Fibroblast of the aortic adventitia (primary cell): ENCODE data around the gene PPIE. TPM values are rescaled to one million over a fixed set of nuclear protein-coding genes. Genes with fewer than 3 reads are reported as not detected.

Experiments
- DNase-seq: peaks from one replicate; pipeline ENCODE4 v3.0.0-alpha.2; 2010; ENCODE audit warnings: low read depth
- H3K4me3 ChIP-seq: 2 replicates; pipeline ENCODE4 v1.5.1; 2011; ENCODE audit warnings: low read depth, mild to moderate bottlenecking, control low read depth, low read length, moderate library complexity
- CTCF ChIP-seq: IDR thresholded peaks from 2 replicates; pipeline ENCODE4 v1.5.1; 2011; ENCODE audit warnings: mild to moderate bottlenecking, low read length, control low read depth, inconsistent platforms; ENCODE audit not compliant: insufficient read depth
- total RNA-seq: library from RNA; depleted of rRNA; stranded (reverse); fragments of >200 nt; gene quantifications from 2 replicates; pipeline ENCODE4 v1.2.3, GENCODE V29; 2012; ENCODE audit warnings: low replicate concordance

The PPIE gene
- total RNA-seq, 1 donor = 28.4 TPM

- no peak overlapping the region for H3K4me3 ChIP-seq
- TF ChIP-seq CTCF = no peak
- DNase-seq = no peak
These were observed 10.8 kb upstream of the PPIE start for GRCh38 chr1:39727932-39728317.

- H3K4me3 ChIP-seq = no peak overlapping the region
- TF ChIP-seq CTCF = no peak
- DNase-seq = peak; percentile 13
These were observed 9.7 kb upstream of the PPIE start for GRCh38 chr1:39729030-39729429.

DNA sequence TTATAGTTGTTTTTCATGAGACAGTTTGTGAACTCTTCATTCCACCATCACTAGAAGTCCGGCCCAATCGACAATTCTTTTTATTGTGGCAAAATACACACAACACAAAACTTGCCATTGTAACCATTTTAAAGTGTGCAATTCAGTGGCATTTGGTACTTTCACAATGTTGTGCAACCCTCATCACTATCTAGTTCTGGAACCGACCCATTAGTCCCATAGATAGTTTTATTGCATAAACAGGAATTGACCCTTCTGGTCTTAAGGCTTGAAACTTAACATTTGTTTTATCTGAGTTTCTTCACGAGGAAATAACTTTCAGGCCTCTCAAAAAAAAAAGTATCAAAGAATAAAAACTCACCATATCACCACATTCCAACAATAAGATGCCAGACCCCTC is 8.8 kb upstream of the PPIE start:
- no peak overlapping the region for H3K4me3 ChIP-seq
- DNase-seq = no peak
- TF ChIP-seq CTCF = no peak

DNA sequence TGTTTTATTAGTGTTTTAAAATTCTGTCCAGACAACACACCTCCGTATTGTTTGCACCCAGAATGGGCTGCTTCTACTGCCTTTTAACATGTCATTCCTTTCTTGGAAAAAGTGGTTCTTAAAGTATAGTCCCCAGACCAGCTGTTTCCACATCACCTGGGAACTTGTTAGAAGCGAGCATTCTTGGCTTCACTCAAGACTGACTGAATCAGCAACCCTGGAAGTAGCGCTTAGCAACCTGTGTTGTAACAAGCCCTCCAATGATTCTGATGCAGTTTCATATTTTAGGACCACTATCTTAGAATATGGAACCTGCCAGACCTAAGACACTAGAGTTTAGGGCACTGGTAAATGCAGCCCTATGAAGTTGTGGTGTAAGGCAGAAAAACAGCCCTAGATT is 6.0 kb upstream of the PPIE start:
- no peak overlapping the region for H3K4me3 ChIP-seq
- no peak for TF ChIP-seq CTCF
- no peak for DNase-seq

GRCh38 chr1:39733161-39733560 is 5.5 kb upstream of the PPIE start:
- no peak overlapping the region for H3K4me3 ChIP-seq
- TF ChIP-seq CTCF = no peak
- DNase-seq = no peak

DNA sequence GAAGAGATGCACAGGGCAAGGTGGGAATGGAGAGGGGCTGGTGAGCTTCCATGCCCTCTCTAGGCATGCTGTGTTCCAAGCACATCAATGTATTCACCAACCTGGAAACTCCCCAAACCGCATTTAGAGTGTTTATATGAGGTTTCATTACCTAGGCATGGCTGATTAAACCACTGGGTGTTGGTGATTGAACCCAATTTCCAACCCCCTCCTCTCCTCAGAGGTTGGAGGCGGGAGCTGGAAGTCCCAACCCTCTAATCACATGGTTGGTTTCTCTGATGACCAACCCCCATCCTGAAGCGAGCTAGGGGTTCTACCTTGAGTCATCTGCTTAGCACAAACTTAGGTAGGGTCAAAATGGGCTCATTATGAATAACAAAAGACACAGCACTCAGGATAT is 3.0 kb upstream of the PPIE start:
- no peak overlapping the region for H3K4me3 ChIP-seq
- TF ChIP-seq CTCF = no peak
- DNase-seq = no peak

DNA sequence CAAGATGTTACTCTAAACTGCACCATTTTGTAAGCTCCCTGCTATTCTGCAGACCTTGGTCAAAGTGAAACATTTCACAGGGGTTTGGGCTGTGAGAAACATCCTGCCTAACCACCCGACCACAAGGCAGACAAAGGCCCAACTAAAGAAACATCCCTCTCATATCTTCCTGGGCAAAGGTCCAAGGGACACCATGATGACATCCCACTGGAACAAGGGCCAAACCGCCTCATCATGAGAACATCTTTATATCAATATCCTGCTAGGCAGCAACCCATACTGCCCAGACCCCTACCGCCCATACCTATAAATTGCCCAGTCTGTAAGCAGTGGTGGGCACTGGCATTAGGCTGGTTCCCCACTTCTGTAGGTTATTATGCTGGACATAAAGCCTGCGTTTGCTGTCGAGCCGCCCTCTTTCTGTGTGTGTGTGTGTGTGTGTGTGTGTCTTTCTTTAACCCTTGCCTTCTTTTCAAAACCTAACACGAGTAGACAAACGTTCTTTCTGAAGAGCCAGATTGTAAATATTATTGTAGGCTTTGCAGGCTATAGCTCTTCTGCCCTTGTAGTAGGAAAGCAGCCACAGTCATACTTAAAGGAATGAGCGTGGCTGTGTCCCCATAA is 1.0 kb upstream of the PPIE start:
- H3K4me3 ChIP-seq = no peak overlapping the region
- DNase-seq = no peak
- TF ChIP-seq CTCF = no peak
